ENCODE results near the gene CHD9. TPM values are rescaled to one million over a fixed set of nuclear protein-coding genes. Genes with fewer than 3 reads are reported as not detected.

Gene CHD9
- total and polyA plus RNA-seq, 9 of the 15 experiments (the other 6 are each of a cell fraction or from before 2014, with no cell fraction given): 29.0 to 69.3 (median 40.6) TPM

GRCh38 chr16:53166099-53166498, 111.3 kb downstream of the CHD9 start:
- POLR2A ChIA-PET: interaction anchor here (0.6 kb wide), 1 partner anchor 102 kb away, joined by 3 read pairs; no protein-coding TSS in a partner anchor
- in situ Hi-C loops (cut with MboI): no loop called here
- TF ChIP-seq ZBTB40 (IDR thresholded peaks at IDR 0.05) (no peak), ZBTB40 (CRISPR knock-in tag; IDR thresholded peaks at IDR 0.05) (no peak), MTA2 (IDR thresholded peaks at IDR 0.05; ENCODE audit: low read depth) (no peak), ZNF174 (CRISPR knock-in tag; IDR thresholded peaks at IDR 0.05) (no peak), ZNF699 (CRISPR knock-in tag; IDR thresholded peaks at IDR 0.05; ENCODE audit: insufficient replicate concordance) (no peak), RB1 (IDR thresholded peaks at IDR 0.05; ENCODE audit: low read depth) (no peak), BACH1 (tag; IDR thresholded peaks at IDR 0.05) (no peak), NCOR1 (IDR thresholded peaks at IDR 0.05) (no peak), NFE2 (IDR thresholded peaks at IDR 0.05; ENCODE audit: low read depth) (no peak), CEBPZ (IDR thresholded peaks at IDR 0.05; ENCODE audit: borderline replicate concordance, low read depth, low read length) (no peak), OTX1 (CRISPR knock-in tag; IDR thresholded peaks at IDR 0.05) (no peak)

More at GRCh38 chr16:53166099-53166498, 111.3 kb downstream of the CHD9 start:
- no peak overlapping the region for H3K4me3 ChIP-seq
- no peak for DNase-seq (ENCODE audit: extremely low read depth in 1 of 4, low spot score in 3 of 4)
- no peak; the same call in 2 of the 3 replicates for ATAC-seq
- H3K27me3 ChIP-seq (ENCODE audit: control insufficient read depth in 2 of 2, insufficient read depth in 2 of 2, low read length in 2 of 2): no peaks in the 10 kb centered on the region
- H3K27ac ChIP-seq (ENCODE audit: extremely low read depth, low read depth, low read length): no peak overlapping the region
- H3K4me2 ChIP-seq (ENCODE audit: insufficient read depth, low read length): no peak overlapping the region
- H4K20me1 ChIP-seq (replicated peaks; ENCODE audit: control insufficient read depth, insufficient read depth, low read length): no peaks in the 10 kb centered on the region
- no peak overlapping the region for H2AFZ ChIP-seq (ENCODE audit: low read depth, low read length)
- FAIRE-seq: no peak
- BruUV-seq (replicated peaks): no TSS peak
- no peaks in the 10 kb centered on the region for H3K9me1 ChIP-seq (ENCODE audit: control insufficient read depth, insufficient read depth, low read length)
- H3K4me1 ChIP-seq (replicated peaks in 1 of 2; ENCODE audit: control insufficient read depth in 2 of 2, insufficient read depth in 2 of 2, low read length in 2 of 2): no peaks in the 10 kb centered on the region
- H3K9me3 ChIP-seq (replicated peaks; ENCODE audit: control insufficient read depth, insufficient read depth, low read depth, low read length): no peaks in the 10 kb centered on the region
- CTCF ChIA-PET (ENCODE audit: low intra/inter-chr PET ratio): no interaction called here
- intact Hi-C loops (cut with micrococcal nuclease): no loop called here
- H3K9ac ChIP-seq (ENCODE audit: insufficient read depth in 1 of 2, low read depth in 2 of 2, low read length in 2 of 2): no peak overlapping the region
- peaks cover 79% of the 10 kb centered on the region for H3K79me2 ChIP-seq (ENCODE audit: control insufficient read depth, insufficient read depth, low read length)
- peaks cover 7% of the 10 kb centered on the region; the same call in 2 of the 3 replicates for H3K36me3 ChIP-seq (ENCODE audit: control insufficient read depth, insufficient read depth, low read length)
